Liver (tissue), 5 donors: ENCODE measurements around the gene EFCAB7. TPM values are rescaled to one million over a fixed set of nuclear protein-coding genes. Genes with fewer than 3 reads are reported as not detected.

Experiments
- polyA plus RNA-seq, 2 donors: library from polyadenylated mRNA; stranded (reverse) in 1 of 2; unstranded in 1 of 2; fragments of 200-250 nt in 1 of 2; fragments of >200 nt in 1 of 2; fragmentation: Nextera tagmentation in 1 of 2; extraction: Ambion mirVana in 1 of 2; gene quantifications; one replicate each; pipeline versions ENCODE4 v1.2.1 to v1.2.3, GENCODE V29; 2013 to 2015
- small RNA-seq: library from RNA; depleted of rRNA; stranded (forward); fragments of <200 nt; gene quantifications from one replicate; pipeline ENCODE3, GENCODE V24; 2014
- total RNA-seq, 2 donors: library from RNA; depleted of rRNA; stranded (reverse); fragments of >200 nt; gene quantifications; one replicate each; pipeline ENCODE4 v1.2.3, GENCODE V29; 2014
- donor health status: healthy.
- donor health status: healthy.
- donor health status: healthy.

The EFCAB7 gene
- total and polyA plus RNA-seq, 4 donors, result 0.70 to 2.6 (median 1.9) TPM

Small RNAs within 50 kb of the gene (small RNA-seq; reads per million reads assigned to genes)
- gene RF02105 (not detected), gene RF02106 (not detected), gene RF02107 (not detected), gene RF02108 (not detected), gene RF02109 (not detected), gene RF02110 (not detected), gene RN7SL488P (not detected), gene RNU7-123P (not detected)

Other genes with a start within 250 kb of the EFCAB7 start
- gene FOXD3, start 201.0 kb upstream of the EFCAB7 start, total RNA-seq, result under 1 TPM in 1 of 2 donors, not detected in 1; under 0.01 TPM
- under 1 TPM in 1 of 2 donors, not detected in 1; 0.05 TPM for gene FOXD3, start 201.0 kb upstream of the EFCAB7 start, polyA plus RNA-seq
- 10 to 100 TPM in 1 of 2 donors, 1 to 10 TPM in 1; 8.5 to 13.2 TPM for gene ALG6, start 155.9 kb upstream of the EFCAB7 start, total RNA-seq
- 1 to 10 TPM; 4.6 TPM for gene ALG6, start 155.9 kb upstream of the EFCAB7 start, polyA plus RNA-seq
- gene ITGB3BP, start 300 bp upstream of the EFCAB7 start, total RNA-seq, result 10 to 100 TPM in 1 of 2 donors, 1 to 10 TPM in 1; 7.9 to 15.2 TPM
- 1 to 10 TPM; 5.7 to 7.1 TPM for gene ITGB3BP, start 300 bp upstream of the EFCAB7 start, polyA plus RNA-seq
- 100 to 1,000 TPM in 1 of 2 donors, 10 to 100 TPM in 1; 57.3 to 224 TPM for gene PGM1, start 69.9 kb downstream of the EFCAB7 start, total RNA-seq
- 100 to 1,000 TPM; 117 to 123 TPM for gene PGM1, start 69.9 kb downstream of the EFCAB7 start, polyA plus RNA-seq